HG02763 (cell line): Measurements from ENCODE around the gene TMEM95.

Experiments used
- ATAC-seq: cut with Tn5 transposase; IDR thresholded peaks from one replicate; pipeline ENCODE4 v1.9.1; 2021; ENCODE audit warnings: mild to moderate bottlenecking, moderate library complexity; ENCODE audit not compliant: unreplicated experiment

TMEM95 gene

GRCh38 chr17:7355053-7355452, at the start of gene TMEM95:
TSS of gene TMEM95 (plus strand) at chr17:7355156. CDS start at chr17:7355205, 49 bp downstream.
- ATAC-seq: no peak

- peak; percentile 71 for ATAC-seq
Measured at GRCh38 chr17:7306911-7307685, 47.9 kb upstream of the TMEM95 start, which contains the start of gene EIF5A. TSS of gene EIF5A (plus strand) at chr17:7307628. CDS start at chr17:7309636, 2,008 bp downstream.

GRCh38 chr17:7307686-7308624, 47.0 kb upstream of the TMEM95 start:
- ATAC-seq: peak; percentile 1

- no peak for ATAC-seq
Measured at GRCh38 chr17:7308625-7309433, 46.1 kb upstream of the TMEM95 start.

GRCh38 chr17:7309628-7310027, 45.3 kb upstream of the TMEM95 start:
- ATAC-seq: no peak

GRCh38 chr17:7311110-7311705, 43.7 kb upstream of the TMEM95 start:
- no peak for ATAC-seq

- ATAC-seq: no peak
Measured at GRCh38 chr17:7312432-7313087, 42.4 kb upstream of the TMEM95 start.

- ATAC-seq: no peak
Measured at GRCh38 chr17:7313088-7313889, 41.7 kb upstream of the TMEM95 start.

- no peak for ATAC-seq
Measured at GRCh38 chr17:7313890-7314718, 40.9 kb upstream of the TMEM95 start.

- ATAC-seq: peak; percentile 72
Measured at GRCh38 chr17:7314719-7315569, 40.0 kb upstream of the TMEM95 start, which contains the start of gene GPS2. TSS of gene GPS2 (minus strand) at chr17:7315360. CDS start at chr17:7315052, 308 bp downstream.

- no peak for ATAC-seq
Measured at GRCh38 chr17:7315570-7316235, 39.3 kb upstream of the TMEM95 start.

GRCh38 chr17:7317161-7317803, 37.7 kb upstream of the TMEM95 start:
- ATAC-seq: no peak

- ATAC-seq: no peak
Measured at GRCh38 chr17:7318121-7318860, 36.7 kb upstream of the TMEM95 start.

- ATAC-seq: no peak
Measured at GRCh38 chr17:7321466-7321865, 33.5 kb upstream of the TMEM95 start.

GRCh38 chr17:7322520-7323194, 32.3 kb upstream of the TMEM95 start:
- ATAC-seq: no peak
